IMR-90 (cell line): ENCODE data around the gene CNNM3. TPM values are rescaled to one million over a fixed set of nuclear protein-coding genes. Genes with fewer than 3 reads are reported as not detected.

Source experiments
- ATAC-seq: fragments of 200-7000 bp; cut with Tn5 transposase; 2 replicates; pipeline ENCODE4 v1.9.1; 2020; ENCODE audit warnings: low read depth, mild to moderate bottlenecking, moderate library complexity
- BruUV-seq: library from RNA; stranded (reverse); fragments of 400-500 nt; replicated peaks from 2 replicates; lab custom pipeline; 2021; lab: Mats Ljungman, UMichigan
- CTCF ChIA-PET: fragments of 300-600 bp; formaldehyde crosslinking; extraction: SDS; loops from one replicate; lab custom pipeline; 2021; ENCODE audit warnings: antibody characterized with exemption; lab: Yijun Ruan, JAX
- POLR2A ChIA-PET: fragments of 300-600 bp; sonication (Branson Sonifier 250); formaldehyde crosslinking; loops from one replicate; lab custom pipeline; 2022; ENCODE audit warnings: antibody characterized with exemption; ENCODE audit not compliant: unreplicated experiment; lab: Charles Lee
- DNase-seq: peaks from one replicate; pipeline ENCODE4 v3.0.0; 2013
- H2AFZ ChIP-seq: replicated peaks from 2 replicates; pipeline ENCODE3; 2013; ENCODE audit warnings: low read length, mild to moderate bottlenecking; ENCODE audit not compliant: poor library complexity
- H2AK5ac ChIP-seq: 2 replicates; pipeline ENCODE4 v1.6.1; 2013; ENCODE audit warnings: low read depth, low read length, inconsistent platforms
- H2AK9ac ChIP-seq: replicated peaks from 2 replicates; pipeline ENCODE3; 2013; ENCODE audit warnings: mild to moderate bottlenecking, low read depth, low read length, moderate library complexity; ENCODE audit not compliant: poor library complexity
- H2BK120ac ChIP-seq: 2 replicates; pipeline ENCODE4 v1.6.1; 2013; ENCODE audit warnings: low read depth, low read length, inconsistent platforms
- H2BK15ac ChIP-seq: 3 replicates; pipeline ENCODE4 v1.6.1; 2013; ENCODE audit warnings: low read depth, low read length, inconsistent platforms
- H2BK20ac ChIP-seq: 2 replicates; pipeline ENCODE4 v1.6.1; 2013; ENCODE audit warnings: low read depth, mild to moderate bottlenecking, inconsistent platforms, low read length, moderate library complexity
- H2BK5ac ChIP-seq: 2 replicates; pipeline ENCODE4 v1.6.1; 2013; ENCODE audit warnings: mild to moderate bottlenecking, low read depth, low read length, inconsistent platforms; ENCODE audit not compliant: poor library complexity, severe bottlenecking
- H3K14ac ChIP-seq: replicated peaks from 2 replicates; pipeline ENCODE4 v1.6.1; 2013; ENCODE audit warnings: low read depth, low read length, inconsistent platforms
- H3K18ac ChIP-seq: 2 replicates; pipeline ENCODE4 v1.6.1; 2013; ENCODE audit warnings: low read depth, low read length, control low read depth
- H3K23ac ChIP-seq: 2 replicates; pipeline ENCODE4 v1.6.1; 2013; ENCODE audit warnings: low read depth, low read length, inconsistent platforms
- H3K27ac ChIP-seq: 2 replicates; pipeline ENCODE4 v1.5.1; 2013; ENCODE audit warnings: mild to moderate bottlenecking, control low read depth, low read length; ENCODE audit not compliant: insufficient read depth
- H3K27me3 ChIP-seq: 2 replicates; pipeline ENCODE4 v1.6.1; 2013; ENCODE audit warnings: low read length; ENCODE audit not compliant: control insufficient read depth, insufficient read depth
- H3K36me3 ChIP-seq: 2 replicates; pipeline ENCODE4 v1.6.1; 2013; ENCODE audit warnings: low read length, mixed read lengths; ENCODE audit not compliant: control insufficient read depth, insufficient read depth
- H3K4ac ChIP-seq: 2 replicates; pipeline ENCODE4 v1.6.1; 2013; ENCODE audit warnings: low read depth, low read length, inconsistent platforms
- H3K4me1 ChIP-seq: 2 replicates; pipeline ENCODE4 v1.6.1; 2013; ENCODE audit warnings: low read length, mixed read lengths; ENCODE audit not compliant: control insufficient read depth, insufficient read depth
- H3K4me2 ChIP-seq: 2 replicates; pipeline ENCODE4 v1.6.1; 2013; ENCODE audit warnings: low read depth, mild to moderate bottlenecking, control low read depth, low read length, moderate library complexity
- H3K4me3 ChIP-seq: 2 replicates; pipeline ENCODE4 v1.5.1; 2013; ENCODE audit warnings: low read depth, mild to moderate bottlenecking, control low read depth, low read length, moderate library complexity; ENCODE audit not compliant: insufficient read depth
- H3K56ac ChIP-seq: 2 replicates; pipeline ENCODE4 v1.6.1; 2013; ENCODE audit warnings: low read length, inconsistent platforms; ENCODE audit not compliant: insufficient read depth; ENCODE audit errors: extremely low read depth
- H3K79me1 ChIP-seq, 2 experiments: 2 replicates each; pipeline ENCODE4 v1.6.1; 2013; ENCODE audit warnings: low read length in 2 of 2, inconsistent platforms in 1 of 2, low read depth in 1 of 2
- H3K9ac ChIP-seq: 2 replicates; pipeline ENCODE4 v1.6.1; 2013; ENCODE audit warnings: low read depth, low read length, control low read depth
- H3K9me1 ChIP-seq: 2 replicates; pipeline ENCODE4 v1.6.1; 2013; ENCODE audit warnings: low read length, inconsistent platforms; ENCODE audit not compliant: insufficient read depth
- H3K9me3 ChIP-seq: 2 replicates; pipeline ENCODE4 v1.6.1; 2013; ENCODE audit warnings: low read length; ENCODE audit not compliant: control insufficient read depth, insufficient read depth
- H4K20me1 ChIP-seq: 2 replicates; pipeline ENCODE4 v1.6.1; 2013; ENCODE audit warnings: low read length, inconsistent platforms; ENCODE audit not compliant: insufficient read depth
- H4K5ac ChIP-seq: 2 replicates; pipeline ENCODE4 v1.6.1; 2013; ENCODE audit warnings: mild to moderate bottlenecking, low read depth, low read length, control low read depth
- H4K8ac ChIP-seq, 2 experiments: 2 replicates each; pipeline ENCODE4 v1.6.1; 2013; ENCODE audit warnings: low read depth in 2 of 2, low read length in 2 of 2, control low read depth in 1 of 2, inconsistent platforms in 1 of 2
- H4K91ac ChIP-seq: 2 replicates; pipeline ENCODE4 v1.6.1; 2013; ENCODE audit warnings: low read depth, low read length, inconsistent platforms; ENCODE audit not compliant: insufficient read depth
- NFE2L2 ChIP-seq: fragments of 150-350 bp; IDR thresholded peaks from 2 replicates; pipeline ENCODE4 v1.6.1; 2016; ENCODE audit warnings: low read depth, mild to moderate bottlenecking, low read length
- RAD21 ChIP-seq: IDR thresholded peaks from 2 replicates; pipeline ENCODE4 v1.6.1; 2012; ENCODE audit warnings: low read length, improper control_type of control experiment
- WGBS, 2 experiments: methylation state at CpG; one replicate each; pipeline versions ENCODE4 v1.1.5 to v1.1.7; 2013; ENCODE audit warnings: missing lambda C conversion rate in 2 of 2; ENCODE audit not compliant: insufficient read length in 1 of 2; ENCODE audit errors: extremely low coverage in 2 of 2; 5-methylcytosine and 5-hydroxymethylcytosine counted together
- dilution Hi-C: fragments of 300-500 bp; cut with HindIII; formaldehyde crosslinking; loops from one replicate; pipeline ENCODE4 v1.14.3; 2018; ENCODE audit warnings: low sequenced_read_pairs; ENCODE audit not compliant: unreplicated experiment
- in situ Hi-C: fragments of 300-500 bp; cut with MboI; formaldehyde crosslinking; loops from 3 replicates; pipeline ENCODE4 v1.14.3; 2019; ENCODE audit warnings: low sequenced_read_pairs, inconsistent platforms, mixed read lengths
- intact Hi-C: fragments of 100-400 bp; cut with micrococcal nuclease; formaldehyde crosslinking; loops from 2 replicates; pipeline ENCODE4 v1.10.0; 2022
- polyA plus RNA-seq, 3 experiments: library from polyadenylated mRNA; depleted of rRNA; stranded (reverse); fragments of >200 nt; gene quantifications; 2 replicates each; pipeline ENCODE4 v1.2.3, GENCODE V29; 2012; ENCODE audit warnings: low replicate concordance in 1 of 3
- total RNA-seq: library from RNA; depleted of rRNA; stranded (reverse); fragments of >200 nt; gene quantifications from 2 replicates; pipeline ENCODE4 v1.2.3, GENCODE V29; 2012

CNNM3 gene
- total and polyA plus RNA-seq, 2 of the 4 experiments (the other 2 are of a cell fraction), result 2.3 to 6.1 TPM

DNA sequence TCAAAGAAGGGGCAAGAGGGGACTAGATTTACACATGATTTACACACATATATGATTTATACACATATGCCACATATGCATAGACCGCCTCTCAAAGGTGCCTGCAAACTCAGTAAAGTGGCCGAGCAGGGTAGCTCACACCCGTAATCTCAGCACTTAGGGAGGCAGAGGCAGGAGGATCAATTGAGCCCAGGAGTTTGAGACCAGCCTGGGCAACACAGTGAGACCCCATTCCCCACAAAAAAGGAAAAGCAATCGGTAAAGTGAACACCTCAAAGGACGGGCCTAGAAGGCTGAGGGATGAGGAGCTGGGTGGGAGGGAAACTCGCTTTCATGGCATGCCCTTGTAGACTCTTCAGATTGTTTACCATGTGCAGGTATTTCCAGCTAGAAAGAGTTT, 36.6 kb downstream of the CNNM3 start:
- WGBS, 2 experiments, result 100% methylated on average over 2 of the region's 6 CpGs; no CpG with 5 or more reads in 1 of the 2 experiments
- Histone ChIP-seq H2BK15ac (no peak overlapping the region), H3K9me1 (peaks cover 3% of the 10 kb centered on the region; the same call in 1 of the 2 replicates), H3K56ac (no peak overlapping the region), H2AK9ac (no peak overlapping the region), H3K27me3 (no peaks in the 10 kb centered on the region), H3K36me3 (peaks cover 25% of the 10 kb centered on the region), H4K5ac (no peak overlapping the region), H2BK5ac (no peak overlapping the region), H3K23ac (no peak overlapping the region), H2BK20ac (no peak overlapping the region), H3K4me2 (no peak overlapping the region), H3K27ac (no peak overlapping the region), H3K9me3 (no peaks in the 10 kb centered on the region), H4K8ac (no peak overlapping the region), H2AK5ac (no peak overlapping the region), H4K20me1 (no peaks in the 10 kb centered on the region), H4K91ac (no peak overlapping the region), H2BK120ac (no peak overlapping the region), H3K79me1 (peaks cover 11 to 26% of the 10 kb centered on the region in 2 experiments), H3K9ac (no peak overlapping the region), H3K18ac (no peak overlapping the region), H3K4me1 (peaks cover 5% of the 10 kb centered on the region), H3K14ac (no peak overlapping the region), H3K4me3 (no peak overlapping the region), H3K4ac (no peak overlapping the region), H2AFZ (no peak overlapping the region)
- dilution Hi-C loops, result no loop called here
- no peak for ATAC-seq
- ChIA-PET POLR2A (no interaction called here), CTCF (no interaction called here)
- no peak for DNase-seq
- BruUV-seq, result no TSS peak
- TF ChIP-seq NFE2L2, result no peak
- no peak for TF ChIP-seq RAD21
- intact Hi-C loops, result no loop called here
- in situ Hi-C loops, result loop anchor here (25.0 kb wide), 1 partner anchor 260 kb away; the partner anchor contains the start of gene ANKRD36
